Ureter (tissue), 1 donor: ENCODE results near the gene AP3B1. TPM values are rescaled to one million over a fixed set of nuclear protein-coding genes. Genes with fewer than 3 reads are reported as not detected.
A peak's percentile ranks its signal among the peaks of the same experiment; 100 is the strongest.

Experiments
- DNase-seq: peaks from one replicate; pipeline ENCODE4 v3.0.0-alpha.2; 2020; ENCODE audit warnings: low spot score
- total RNA-seq: library from RNA; stranded (reverse); gene quantifications from one replicate; pipeline ENCODE4 v1.2.4, GENCODE V29; 2023
- donor health status: DM: yes; HTN: yes; CAD: no.

The AP3B1 gene
- 53.2 TPM for total RNA-seq

GRCh38 chr5:78294248-78295034 is at the start of gene AP3B1:
Gene AP3B1, minus strand, starts transcription at chr5:78294698. Its CDS starts 119 bp downstream, at chr5:78294579.
- peak; percentile 99 for DNase-seq

- no peak for DNase-seq
Observed at GRCh38 chr5:78341440-78341839, 46.9 kb upstream of the AP3B1 start.

- no peak for DNase-seq
Observed at GRCh38 chr5:78339617-78340436, 45.3 kb upstream of the AP3B1 start.

GRCh38 chr5:78336698-78337097 is 42.2 kb upstream of the AP3B1 start:
- DNase-seq = no peak

GRCh38 chr5:78335976-78336375 is 41.5 kb upstream of the AP3B1 start:
- no peak for DNase-seq

GRCh38 chr5:78334811-78335210 is 40.3 kb upstream of the AP3B1 start:
- DNase-seq = no peak

- no peak for DNase-seq
Observed at GRCh38 chr5:78331523-78332080, 37.1 kb upstream of the AP3B1 start.

- no peak for DNase-seq
Observed at GRCh38 chr5:78328585-78329173, 34.2 kb upstream of the AP3B1 start.

- no peak for DNase-seq
Observed at GRCh38 chr5:78327761-78328510, 33.4 kb upstream of the AP3B1 start.

GRCh38 chr5:78326930-78327329 is 32.4 kb upstream of the AP3B1 start:
- no peak for DNase-seq

GRCh38 chr5:78323241-78323640 is 28.7 kb upstream of the AP3B1 start:
- no peak for DNase-seq

- no peak for DNase-seq
Observed at GRCh38 chr5:78320401-78320800, 25.9 kb upstream of the AP3B1 start.

- no peak for DNase-seq
Observed at GRCh38 chr5:78318337-78318736, 23.8 kb upstream of the AP3B1 start.

GRCh38 chr5:78317515-78317914 is 23.0 kb upstream of the AP3B1 start:
- no peak for DNase-seq

GRCh38 chr5:78308703-78309102 is 14.2 kb upstream of the AP3B1 start:
- no peak for DNase-seq

- DNase-seq = no peak
Observed at GRCh38 chr5:78300464-78301045, 6.1 kb upstream of the AP3B1 start.

GRCh38 chr5:78295035-78295961 is 800 bp upstream of the AP3B1 start:
- DNase-seq = peak; percentile 43

GRCh38 chr5:78293851-78294247 is 649 bp downstream of the AP3B1 start:
- DNase-seq = no peak

GRCh38 chr5:78291687-78292086 is 2.8 kb downstream of the AP3B1 start:
- no peak for DNase-seq

GRCh38 chr5:78289911-78290310 is 4.6 kb downstream of the AP3B1 start:
- DNase-seq = no peak
